Measurements from ENCODE around the gene USP53. TPM values are rescaled to one million over a fixed set of nuclear protein-coding genes. Genes with fewer than 3 reads are reported as not detected.
A peak's percentile ranks its signal among the peaks of the same experiment; 100 is the strongest.

Gene USP53
- total and polyA plus RNA-seq, 2 donors from 2014 or later = 8.4 to 59.9 TPM

- TF ChIP-seq CTCF (IDR thresholded peaks at IDR 0.05; ENCODE audit: borderline replicate concordance, extremely low read depth, insufficient read depth) = peak; percentile 13
- H3K4me1 ChIP-seq (ENCODE audit: control insufficient read depth in 2 of 3, insufficient read depth in 2 of 3, low read depth in 1 of 3, low read length in 3 of 3) = no peaks in the 10 kb centered on the region
- peak overlapping the region; percentile 88 to 98 (median 96) for H3K4me3 ChIP-seq (ENCODE audit: low read length in 3 of 3)
- peaks cover 0 to 8% (median 0%) of the 10 kb centered on the region in 3 donors for H3K36me3 ChIP-seq (ENCODE audit: control insufficient read depth in 2 of 3, insufficient read depth in 3 of 3, low read length in 3 of 3)
- intact Hi-C loops (cut with DNase I) = no loop called here
- DNase-seq (peak; percentile 83 to 97 (median 88)), FAIRE-seq (no peak)
- H3K9me3 ChIP-seq (ENCODE audit: control insufficient read depth in 2 of 3, insufficient read depth in 1 of 3, low read length in 3 of 3) = no peaks in the 10 kb centered on the region
- H3K27ac ChIP-seq (ENCODE audit: low read depth in 2 of 2, low read length in 2 of 2) = peak overlapping the region; percentile 92 to 96
- peak overlapping the region; percentile 81 to 87 (median 87) for H3K9ac ChIP-seq (ENCODE audit: low read length in 3 of 3)
- H3K27me3 ChIP-seq (ENCODE audit: control insufficient read depth, insufficient read depth, low read length) = no peaks in the 10 kb centered on the region
Observed at GRCh38 chr4:119212964-119213606, 572 bp downstream of the USP53 start.

GRCh38 chr4:119218093-119218492 is 5.6 kb downstream of the USP53 start:
- Histone ChIP-seq H3K9ac (ENCODE audit: low read length in 3 of 3) (no peak overlapping the region), H3K4me3 (ENCODE audit: low read length in 3 of 3) (no peak overlapping the region), H3K27ac (ENCODE audit: low read depth in 2 of 2, low read length in 2 of 2) (no peak overlapping the region), H3K9me3 (ENCODE audit: control insufficient read depth in 2 of 3, insufficient read depth in 1 of 3, low read length in 3 of 3) (no peaks in the 10 kb centered on the region), H3K4me1 (ENCODE audit: control insufficient read depth in 2 of 3, insufficient read depth in 2 of 3, low read depth in 1 of 3, low read length in 3 of 3) (no peaks in the 10 kb centered on the region), H3K27me3 (ENCODE audit: control insufficient read depth, insufficient read depth, low read length) (no peaks in the 10 kb centered on the region), H3K36me3 (ENCODE audit: control insufficient read depth in 2 of 3, insufficient read depth in 3 of 3, low read length in 3 of 3) (peaks cover 0 to 10% (median 2%) of the 10 kb centered on the region in 3 donors)
- DNase-seq = no peak
- intact Hi-C loops (cut with DNase I) = loop anchor here (5.0 kb wide), 1 partner anchor 176 kb away; no protein-coding TSS in a partner anchor
- FAIRE-seq = no peak
- no peak for TF ChIP-seq CTCF (IDR thresholded peaks at IDR 0.05; ENCODE audit: borderline replicate concordance, extremely low read depth, insufficient read depth)

- H3K4me1 ChIP-seq (ENCODE audit: control insufficient read depth in 2 of 3, insufficient read depth in 2 of 3, low read depth in 1 of 3, low read length in 3 of 3) = no peaks in the 10 kb centered on the region
- no peak overlapping the region for H3K4me3 ChIP-seq (ENCODE audit: low read length in 3 of 3)
- intact Hi-C loops (cut with DNase I) = no loop called here
- no peak overlapping the region for H3K9ac ChIP-seq (ENCODE audit: low read length in 3 of 3)
- DNase-seq (no peak), FAIRE-seq (no peak)
- no peaks in the 10 kb centered on the region for H3K27me3 ChIP-seq (ENCODE audit: control insufficient read depth, insufficient read depth, low read length)
- H3K9me3 ChIP-seq (ENCODE audit: control insufficient read depth in 2 of 3, insufficient read depth in 1 of 3, low read length in 3 of 3) = no peaks in the 10 kb centered on the region
- TF ChIP-seq CTCF (IDR thresholded peaks at IDR 0.05; ENCODE audit: borderline replicate concordance, extremely low read depth, insufficient read depth) = no peak
- no peak overlapping the region for H3K27ac ChIP-seq (ENCODE audit: low read depth in 2 of 2, low read length in 2 of 2)
- H3K36me3 ChIP-seq (ENCODE audit: control insufficient read depth in 2 of 3, insufficient read depth in 3 of 3, low read length in 3 of 3) = peaks cover 0 to 14% (median 2%) of the 10 kb centered on the region in 3 donors
Observed at GRCh38 chr4:119221412-119221811, 8.9 kb downstream of the USP53 start.

Measured in kidney (tissue), 14 donors.